DMS79 (cell line): ENCODE measurements around the gene CRISP3.
A peak's percentile ranks its signal among the peaks of the same experiment; 100 is the strongest.
"Not testable (repeated sequence)": the region's sequence is repeated elsewhere in the genome, so short reads cannot be mapped to it uniquely, and the experiment has no call there.

Experiments
- DNase-seq: peaks from one replicate; lab custom pipeline; 2025; lab: John Stamatoyannopoulos, UW

CRISP3 gene

GRCh38 chr6:49744259-49744658 lies at the start of gene CRISP3:
Gene CRISP3, minus strand, starts transcription at chr6:49744388. Its CDS starts 21 bp downstream, at chr6:49744367.
- no peak for DNase-seq

- DNase-seq: no peak
Measured at GRCh38 chr6:49790341-49790740, 46.2 kb upstream of the CRISP3 start.

- DNase-seq: no peak
Measured at GRCh38 chr6:49787176-49787575, 43.0 kb upstream of the CRISP3 start, which contains the start of gene PGK2. Gene PGK2, minus strand, starts transcription at chr6:49787285. Its CDS starts 98 bp downstream, at chr6:49787187.

DNA sequence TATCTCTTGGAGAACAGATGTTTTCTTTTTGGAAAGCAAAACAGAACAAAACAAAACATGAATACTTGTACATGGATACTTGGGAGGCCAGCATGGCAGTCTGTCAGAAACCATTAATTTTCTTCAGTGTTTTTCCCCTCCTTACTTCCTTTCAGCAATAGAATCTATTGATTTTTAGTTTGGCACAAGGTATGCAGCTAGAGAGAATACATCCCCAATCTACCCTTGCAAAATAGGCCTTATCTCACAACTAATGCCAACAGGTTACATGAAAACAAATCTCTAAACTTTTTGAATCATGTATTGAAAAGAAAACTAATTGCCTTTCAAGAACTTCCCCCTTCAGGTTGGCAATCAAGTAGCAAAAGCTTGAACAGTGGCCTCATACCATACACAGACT lies 40.1 kb upstream of the CRISP3 start:
- no peak for DNase-seq

GRCh38 chr6:49782725-49783124 lies 38.5 kb upstream of the CRISP3 start:
- no peak for DNase-seq

DNA sequence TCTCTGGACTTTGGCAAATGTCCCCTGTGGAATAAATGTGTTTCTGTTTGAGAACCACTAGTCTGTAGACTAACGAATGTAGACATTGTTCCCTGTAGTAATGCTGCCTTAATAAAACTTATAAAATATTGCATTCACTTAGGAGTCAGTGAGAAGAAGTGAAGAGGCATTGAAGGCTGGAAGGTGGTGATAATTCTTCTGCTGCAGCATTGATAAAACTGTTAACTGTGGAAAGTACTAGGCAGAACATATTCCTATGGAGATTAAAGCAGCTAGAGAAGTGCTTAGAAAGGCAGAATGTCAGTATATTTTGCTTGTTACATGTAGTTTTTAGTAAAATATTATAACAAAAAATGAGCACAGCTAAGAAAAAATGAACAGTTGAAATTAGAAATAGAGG lies 38.1 kb upstream of the CRISP3 start:
- no peak for DNase-seq

DNA sequence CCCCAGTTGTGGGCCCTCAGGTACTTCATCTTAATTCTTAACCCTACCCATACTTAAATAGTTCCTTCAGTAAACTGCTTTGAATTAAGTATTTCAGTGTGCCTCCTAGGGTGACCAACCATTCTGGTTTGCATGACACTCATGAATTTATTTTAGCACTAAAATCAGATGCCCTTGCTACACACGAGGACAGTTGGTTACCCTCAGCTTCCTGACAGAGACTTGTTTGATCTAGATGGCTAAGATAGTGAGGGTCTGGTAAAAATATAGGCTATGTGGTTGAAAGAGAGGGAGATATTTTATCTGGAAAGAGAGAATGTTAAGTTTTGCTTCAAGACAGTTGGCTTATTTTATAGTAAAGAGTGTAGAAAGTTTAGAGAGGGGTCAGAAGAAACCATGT lies 32.3 kb upstream of the CRISP3 start:
- no peak for DNase-seq

DNA sequence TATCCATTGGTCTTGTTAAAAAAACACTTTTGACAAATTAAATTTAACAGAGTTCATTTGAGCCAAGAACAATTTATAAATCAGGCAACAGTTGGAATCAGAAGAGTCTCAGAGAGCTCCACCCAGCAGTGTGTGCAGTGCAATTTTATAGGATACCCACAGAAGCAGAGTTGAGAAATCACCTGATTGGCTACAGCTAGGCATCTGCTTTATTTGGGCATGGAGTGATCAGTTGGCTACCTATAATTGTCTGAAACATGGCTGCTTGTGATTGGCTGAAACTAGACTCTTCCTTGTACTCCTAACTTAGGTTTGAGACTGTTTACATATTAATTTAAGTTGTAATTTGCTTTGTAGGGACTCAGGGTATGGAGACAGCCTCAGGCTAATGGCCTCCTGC lies 30.9 kb upstream of the CRISP3 start:
- no peak for DNase-seq

- DNase-seq: no peak
Measured at GRCh38 chr6:49772285-49772684, 28.1 kb upstream of the CRISP3 start.

- no peak for DNase-seq
Measured at GRCh38 chr6:49766762-49767161, 22.6 kb upstream of the CRISP3 start.

- no peak for DNase-seq
Measured at GRCh38 chr6:49764571-49765236, 20.5 kb upstream of the CRISP3 start.

DNA sequence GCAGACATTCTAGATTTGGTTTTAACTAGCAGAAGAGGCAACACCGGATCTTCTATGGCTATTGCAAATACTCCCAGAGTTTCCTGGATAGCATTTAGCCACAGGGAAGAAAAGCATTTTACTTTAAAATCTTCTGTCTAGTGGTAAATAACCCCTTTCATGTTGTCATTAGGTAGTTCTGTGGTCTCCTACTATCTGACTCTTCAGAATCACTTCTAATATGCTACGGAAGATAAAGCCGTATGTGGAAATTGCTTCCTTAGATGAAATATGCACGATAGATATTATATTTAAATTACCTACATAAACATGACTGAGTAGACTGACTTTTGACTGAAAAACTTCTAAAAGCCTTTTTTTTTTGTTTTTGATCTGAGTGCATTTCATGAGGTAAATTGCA lies 759 bp downstream of the CRISP3 start:
- DNase-seq: no peak

DNA sequence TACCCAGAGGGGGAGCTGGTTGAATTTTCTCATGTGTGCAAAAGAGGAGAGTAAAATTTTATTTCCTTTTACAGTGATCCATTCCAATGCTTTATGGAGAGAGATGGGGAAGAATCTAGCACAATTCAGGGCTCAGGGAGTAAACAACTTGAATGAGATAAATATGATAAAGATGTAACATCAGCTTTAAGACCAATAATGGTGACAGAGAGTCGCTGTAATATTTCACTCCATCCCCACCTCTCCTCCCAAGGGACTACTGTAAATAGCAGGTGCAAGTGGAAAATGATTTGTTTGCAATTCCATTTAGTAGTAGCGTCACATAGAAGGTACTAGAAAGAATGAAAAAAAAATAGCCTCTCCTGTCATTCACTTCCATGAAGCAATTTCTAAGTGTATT lies 4.8 kb downstream of the CRISP3 start:
- DNase-seq: peak; percentile 32

DNA sequence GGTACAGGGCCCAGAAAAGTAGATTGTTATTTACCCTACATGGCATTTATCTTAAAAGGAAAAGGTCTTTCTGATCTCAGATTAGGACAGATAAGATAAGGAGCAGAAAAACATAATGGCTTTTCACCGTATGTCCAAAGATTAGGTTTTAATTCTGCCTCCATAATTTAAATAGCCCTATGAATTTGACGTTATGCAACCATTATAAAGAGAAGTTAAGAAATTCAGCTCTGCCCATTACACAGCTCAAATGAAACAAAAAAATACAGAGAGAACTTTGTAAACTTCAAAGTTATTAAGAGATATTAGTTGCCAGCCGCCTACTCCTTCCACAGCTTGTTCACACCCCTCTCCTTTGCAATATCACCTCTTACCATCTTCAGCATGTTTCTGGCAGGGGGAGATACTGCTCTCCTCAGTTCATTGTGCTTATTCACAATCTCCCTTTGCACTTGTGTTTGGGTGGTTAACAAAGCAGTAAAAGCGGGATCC lies 8.1 kb downstream of the CRISP3 start:
- no peak for DNase-seq

DNA sequence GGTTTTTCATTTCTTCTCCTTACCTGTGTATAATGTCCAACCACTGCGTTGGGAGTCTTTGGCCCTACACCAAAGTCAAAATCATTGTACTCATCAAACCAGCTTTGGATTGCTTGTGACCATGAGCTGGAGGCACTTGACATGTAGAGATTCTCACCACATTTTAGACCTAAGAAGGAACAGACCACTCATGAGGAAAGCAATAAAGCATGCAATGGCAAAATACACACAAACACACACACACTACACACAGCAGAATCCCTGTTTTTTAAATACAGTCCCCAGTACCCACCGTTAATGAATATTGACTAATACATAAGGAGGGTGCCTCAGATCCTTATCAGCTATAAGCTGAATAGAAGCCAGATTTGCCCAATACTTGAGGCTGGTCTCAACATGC lies 10.5 kb downstream of the CRISP3 start:
- peak; percentile 95 for DNase-seq

GRCh38 chr6:49732781-49733180 lies 11.4 kb downstream of the CRISP3 start:
- DNase-seq: no peak

DNA sequence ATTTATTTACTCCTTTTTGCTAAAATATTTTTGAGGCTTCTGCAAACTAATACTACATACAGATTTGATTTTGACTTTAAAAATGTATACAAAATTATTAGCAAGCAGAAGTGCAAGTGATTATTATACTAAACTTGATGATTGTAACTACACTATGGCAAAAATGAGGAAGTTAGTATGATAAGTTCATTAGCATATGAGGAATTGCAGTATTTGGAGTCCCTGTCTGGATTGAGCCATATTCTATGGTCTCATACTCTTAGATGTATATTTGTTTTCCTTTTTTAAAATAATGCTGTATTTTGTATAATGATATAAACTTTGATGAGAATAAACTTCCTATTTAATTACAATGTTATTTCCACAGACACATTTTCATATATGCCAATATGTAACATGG lies 13.9 kb downstream of the CRISP3 start:
- DNase-seq: no peak

- DNase-seq: not testable (repeated sequence)
Measured at GRCh38 chr6:49723917-49724316, 20.3 kb downstream of the CRISP3 start.

DNA sequence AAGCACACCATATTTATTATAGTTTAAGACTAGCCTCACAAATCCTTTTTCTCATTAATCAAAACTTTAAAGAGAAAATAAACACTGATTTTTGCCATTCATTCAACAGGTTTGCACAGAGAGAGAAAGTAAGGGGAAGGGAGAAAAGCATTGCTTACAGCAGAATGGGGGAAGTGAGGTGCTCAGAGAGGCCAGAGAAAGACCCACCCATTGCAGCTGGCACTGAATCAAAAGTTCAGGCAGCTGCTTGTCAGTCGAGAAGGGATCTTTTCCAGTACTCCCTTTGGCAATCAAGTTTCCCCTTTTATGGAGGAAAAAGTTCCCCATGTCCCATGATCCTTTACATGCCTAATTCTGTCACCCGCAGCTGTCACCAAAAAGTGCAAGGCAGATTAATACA lies 22.9 kb downstream of the CRISP3 start:
- no peak for DNase-seq

DNA sequence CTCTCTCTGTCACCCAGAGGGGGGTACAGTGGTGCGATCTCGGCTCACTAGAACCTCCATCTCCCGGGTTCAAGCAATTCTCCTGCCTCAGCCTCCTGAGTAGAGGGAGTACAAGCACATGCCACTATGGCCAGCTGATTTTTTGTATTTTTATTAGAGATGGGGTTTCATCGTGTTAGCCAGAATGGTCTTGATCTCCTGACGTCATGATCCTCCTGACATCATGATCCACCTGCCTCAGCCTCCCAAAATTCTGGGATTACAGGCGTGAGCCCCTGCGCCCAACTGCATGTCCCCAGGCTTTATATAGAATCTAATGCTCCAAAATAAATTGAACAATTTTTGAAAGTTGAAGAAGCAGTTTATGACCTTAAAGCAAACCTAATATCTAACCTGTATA lies 23.8 kb downstream of the CRISP3 start:
- DNase-seq: no peak

DNA sequence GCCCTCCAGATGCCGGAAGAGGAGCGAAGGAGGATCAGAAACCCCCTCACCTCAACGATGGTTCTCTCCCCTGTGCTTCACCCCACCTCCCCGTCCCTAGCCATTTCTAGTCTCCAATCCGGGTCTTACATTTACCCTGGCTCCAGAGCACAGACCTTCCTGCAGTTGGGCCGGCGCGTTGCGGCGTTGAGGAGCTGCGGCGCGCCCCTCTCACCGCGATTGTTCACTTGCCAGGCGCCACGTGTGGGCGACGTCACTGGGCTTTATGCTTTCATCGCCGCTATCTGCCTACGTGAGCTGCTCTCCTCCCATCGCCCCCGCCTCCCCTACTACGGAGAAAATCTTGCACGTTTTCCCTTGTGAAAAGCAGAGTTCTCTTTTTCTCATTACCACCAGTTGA lies 30.8 kb downstream of the CRISP3 start, which contains the start of gene CRISP2:
Gene CRISP2, minus strand, starts transcription at position 198 of the 400 bp plus-strand sequence. CDS start 4,347 bp downstream, outside the sequence.
- peak; percentile 41 for DNase-seq

DNA sequence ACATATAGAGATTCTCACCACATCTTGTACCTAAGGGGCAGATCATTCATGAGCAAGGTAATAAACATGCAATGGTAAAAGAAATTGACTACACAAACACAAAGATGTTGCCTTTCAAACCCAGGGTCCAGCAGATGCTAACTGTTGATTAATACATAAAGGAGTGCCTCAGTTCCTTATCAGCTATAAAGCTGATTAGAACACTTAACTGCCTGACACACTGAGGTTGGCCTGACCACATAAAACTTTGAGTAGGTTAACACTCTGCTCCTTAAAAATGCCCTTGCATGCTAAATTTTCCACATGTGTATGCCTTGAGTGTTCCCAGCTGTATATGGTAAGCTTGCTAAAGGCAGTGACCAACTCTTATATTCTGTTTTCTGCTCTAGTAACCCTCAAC lies 45.7 kb downstream of the CRISP3 start:
- DNase-seq: no peak

DNA sequence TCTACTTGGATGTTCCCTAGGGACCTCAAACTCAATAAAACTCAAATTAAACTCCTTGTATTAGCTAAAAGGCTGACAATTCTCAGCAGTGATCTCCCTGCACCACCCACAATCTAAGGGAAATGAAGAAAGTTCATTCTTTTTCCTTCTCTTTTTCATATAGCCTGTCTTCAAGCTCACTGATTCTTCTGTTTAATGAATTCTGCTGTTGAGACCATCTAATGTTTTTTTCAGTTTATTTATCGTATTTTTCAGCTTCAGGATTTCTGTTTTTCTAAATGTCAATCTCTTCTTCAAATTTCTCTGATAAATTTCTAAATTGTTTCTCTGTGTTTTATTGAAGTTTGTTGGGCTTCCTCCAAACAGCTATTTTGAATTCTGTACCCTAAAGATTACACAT lies 50.7 kb downstream of the CRISP3 start:
- no peak for DNase-seq

- DNase-seq: no peak
Measured at GRCh38 chr6:49692534-49692933, 51.7 kb downstream of the CRISP3 start.
